Measurements from ENCODE around the gene CAPN15.

The CAPN15 gene

DNA sequence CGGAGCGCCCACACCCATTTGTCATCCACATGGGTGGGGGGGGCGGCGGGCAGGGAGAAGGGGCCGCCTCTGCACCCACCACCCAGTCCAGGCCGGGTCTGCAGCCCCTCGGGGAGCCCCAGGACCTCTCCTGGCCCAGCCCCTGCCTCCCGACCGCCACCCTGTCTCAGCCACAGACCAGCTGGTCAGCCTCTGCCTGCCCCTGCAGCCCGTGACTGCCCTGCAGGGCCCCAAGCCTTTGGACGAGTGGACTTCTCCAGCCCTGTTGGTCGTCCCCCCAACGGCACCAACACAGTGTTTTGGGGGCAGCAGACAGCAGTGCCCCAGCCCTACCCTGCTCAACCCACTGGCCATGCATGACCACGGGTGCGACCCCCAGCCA lies 33.9 kb downstream of the CAPN15 start:
- no peak for DNase-seq (ENCODE audit: low read depth)

DNA sequence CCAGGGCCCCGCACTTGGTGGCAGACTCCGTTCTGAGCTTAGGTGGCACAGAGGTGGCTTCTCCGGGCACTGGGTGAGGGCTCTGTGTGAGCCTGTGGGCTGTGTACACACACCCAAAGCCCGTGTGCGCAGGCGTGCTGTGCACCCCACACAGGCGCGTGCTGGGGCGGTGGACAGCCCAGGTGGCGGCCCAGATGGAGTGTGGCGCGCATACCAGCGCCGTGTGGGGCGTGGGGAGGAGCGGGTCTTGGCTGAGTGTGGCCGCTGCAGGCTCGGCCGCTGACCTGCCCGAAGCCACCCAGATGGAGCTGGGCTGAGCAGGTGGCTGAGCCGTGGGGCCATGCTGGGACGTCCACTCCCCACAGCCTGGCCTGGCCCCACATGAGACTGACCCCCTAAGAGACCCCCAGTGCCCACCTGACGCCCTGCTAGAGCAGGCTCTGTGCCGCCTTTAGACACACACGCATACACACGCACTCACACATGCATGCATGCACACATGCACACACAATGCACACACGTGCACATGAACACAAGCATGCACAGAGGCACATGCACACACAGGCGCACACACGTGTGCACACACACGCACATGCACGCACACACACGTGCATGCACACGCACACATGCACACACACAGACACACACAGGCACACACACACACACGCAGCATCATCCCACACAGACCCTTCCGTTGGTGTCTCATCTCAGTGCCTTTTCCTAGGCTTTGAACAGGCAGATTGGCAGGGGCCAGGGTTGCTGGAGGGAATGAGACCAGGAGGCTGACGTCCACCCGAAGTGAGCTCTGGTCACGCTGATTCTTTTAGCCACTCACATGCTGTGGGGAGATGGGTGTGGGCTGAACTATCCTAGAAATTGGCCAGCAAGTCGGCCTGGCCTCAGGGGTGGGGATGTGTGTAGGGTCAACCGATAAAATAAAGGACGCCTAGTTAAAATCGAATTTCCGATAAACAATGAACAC lies 34.7 kb downstream of the CAPN15 start:
- no peak for DNase-seq (ENCODE audit: low read depth)

DNA sequence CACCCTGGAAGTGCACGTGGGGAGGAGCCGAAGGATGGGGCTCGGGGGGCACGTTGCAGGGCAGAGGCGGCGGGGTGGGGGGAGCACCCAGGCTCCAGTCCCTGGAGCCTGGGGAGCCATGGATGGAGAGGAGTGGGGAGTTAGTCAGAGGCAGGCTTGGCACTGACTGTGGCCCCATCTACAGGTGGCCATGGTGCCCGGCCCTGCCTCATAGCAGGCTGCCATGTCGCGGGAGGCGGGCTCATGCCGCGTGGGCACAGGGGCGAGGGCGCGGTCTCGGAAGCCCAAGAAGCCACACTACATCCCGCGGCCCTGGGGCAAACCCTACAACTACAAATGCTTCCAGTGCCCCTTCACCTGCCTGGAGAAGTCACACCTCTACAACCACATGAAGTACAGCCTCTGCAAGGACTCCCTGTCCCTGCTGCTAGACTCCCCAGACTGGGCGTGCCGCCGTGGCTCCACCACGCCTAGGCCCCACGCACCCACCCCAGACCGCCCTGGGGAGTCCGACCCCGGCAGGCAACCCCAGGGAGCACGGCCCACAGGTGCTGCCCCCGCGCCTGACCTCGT lies 35.6 kb downstream of the CAPN15 start:
- DNase-seq (ENCODE audit: low read depth): no peak

- no peak for DNase-seq (ENCODE audit: low read depth)
Measured at GRCh38 chr16:564690-565418, 37.3 kb downstream of the CAPN15 start.

DNA sequence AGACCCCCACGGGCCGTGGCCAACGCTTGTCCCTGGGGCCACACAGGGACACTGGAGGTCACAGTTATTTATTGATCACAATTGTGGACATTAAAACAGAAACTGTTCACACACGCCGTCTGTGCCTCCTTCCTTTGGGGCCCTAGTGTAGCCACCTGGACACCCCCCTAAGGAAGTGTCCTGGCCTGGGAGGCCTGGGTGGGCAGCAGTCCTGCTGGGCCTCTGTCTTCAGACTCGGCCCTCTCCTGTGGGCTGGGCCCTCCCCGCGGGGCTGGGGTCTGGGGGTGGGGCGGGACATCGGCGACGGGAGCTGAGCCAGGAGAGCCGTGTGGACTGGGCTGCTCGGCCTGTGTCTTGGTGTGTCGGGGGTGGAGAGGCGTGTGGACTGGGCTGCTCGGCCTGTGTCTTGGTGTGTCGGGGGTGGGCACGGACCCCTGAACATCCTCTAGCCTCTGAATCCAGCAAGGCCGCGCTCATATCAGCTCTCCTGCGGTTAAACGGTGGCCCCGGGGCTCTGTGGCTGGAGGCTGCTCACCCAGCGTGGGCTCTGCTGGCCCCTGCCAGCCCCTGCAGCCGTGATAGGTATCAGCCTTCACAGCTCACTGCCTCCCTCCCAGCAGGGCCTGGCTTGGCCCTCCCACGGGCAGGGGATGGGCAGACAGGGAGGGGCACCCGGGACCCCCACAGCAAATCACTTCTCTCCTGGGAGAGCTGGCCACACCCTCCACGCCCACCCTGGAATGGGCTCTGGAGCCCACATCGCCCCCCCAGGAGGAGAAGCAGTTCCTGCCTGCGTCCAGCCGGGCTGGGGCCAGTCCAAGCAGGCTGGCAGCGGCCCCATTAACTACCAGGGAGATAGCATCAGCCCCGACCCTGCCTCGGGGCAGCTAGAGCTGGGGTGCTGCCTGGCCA lies 38.2 kb downstream of the CAPN15 start:
- no peak for DNase-seq (ENCODE audit: low read depth)

- DNase-seq (ENCODE audit: low read depth): peak; percentile 44
Measured at GRCh38 chr16:566475-567372, 39.2 kb downstream of the CAPN15 start, which contains the start of gene NHLRC4. NHLRC4 (plus strand) TSS chr16:567005; CDS start chr16:568048, 1,043 bp downstream.

DNA sequence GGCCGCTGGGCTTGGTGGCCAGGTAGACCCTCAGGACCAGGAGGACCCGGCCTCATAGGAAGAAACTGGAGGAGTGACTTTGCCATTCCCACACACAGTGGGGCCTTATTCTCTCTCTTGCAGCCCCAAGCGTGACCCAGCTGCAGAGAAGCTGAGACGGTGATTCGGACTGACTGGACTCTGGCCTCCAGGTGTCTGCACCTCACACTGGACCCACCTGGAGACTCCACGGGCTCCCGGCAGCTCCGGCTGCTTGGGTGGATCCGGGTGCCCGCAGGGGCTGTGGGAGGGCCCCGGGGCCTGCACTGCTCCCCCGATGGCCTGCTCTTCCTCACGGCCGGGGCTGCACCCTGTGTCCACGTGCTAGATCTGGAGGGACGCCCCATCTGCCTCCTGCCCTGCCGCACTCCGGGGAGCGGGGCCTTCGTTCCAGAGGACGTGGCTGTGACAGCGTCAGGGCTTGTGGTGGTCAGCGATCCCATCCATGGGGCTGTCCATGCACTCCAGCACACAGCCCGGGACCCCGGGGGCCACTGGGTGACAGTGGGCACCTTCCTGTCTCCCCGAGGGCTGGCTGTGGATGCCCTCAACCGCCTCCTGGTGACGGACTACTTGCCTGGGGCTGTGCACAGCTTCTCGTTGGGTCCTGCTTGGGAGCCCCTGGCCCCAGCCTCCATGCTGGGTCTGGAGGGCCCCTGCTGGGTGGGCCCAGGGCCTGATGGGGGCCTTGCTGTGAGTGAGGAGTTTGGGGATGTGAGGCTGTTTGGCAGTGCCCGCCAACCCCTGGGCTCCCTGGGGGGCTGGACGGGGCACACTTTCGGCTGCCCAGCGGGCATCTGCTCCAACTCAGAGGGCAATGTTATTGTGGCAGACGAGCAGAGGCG lies 40.1 kb downstream of the CAPN15 start:
- no peak for DNase-seq (ENCODE audit: low read depth)

GRCh38 chr16:568401-569258 lies 41.1 kb downstream of the CAPN15 start:
- no peak for DNase-seq (ENCODE audit: low read depth)

DNA sequence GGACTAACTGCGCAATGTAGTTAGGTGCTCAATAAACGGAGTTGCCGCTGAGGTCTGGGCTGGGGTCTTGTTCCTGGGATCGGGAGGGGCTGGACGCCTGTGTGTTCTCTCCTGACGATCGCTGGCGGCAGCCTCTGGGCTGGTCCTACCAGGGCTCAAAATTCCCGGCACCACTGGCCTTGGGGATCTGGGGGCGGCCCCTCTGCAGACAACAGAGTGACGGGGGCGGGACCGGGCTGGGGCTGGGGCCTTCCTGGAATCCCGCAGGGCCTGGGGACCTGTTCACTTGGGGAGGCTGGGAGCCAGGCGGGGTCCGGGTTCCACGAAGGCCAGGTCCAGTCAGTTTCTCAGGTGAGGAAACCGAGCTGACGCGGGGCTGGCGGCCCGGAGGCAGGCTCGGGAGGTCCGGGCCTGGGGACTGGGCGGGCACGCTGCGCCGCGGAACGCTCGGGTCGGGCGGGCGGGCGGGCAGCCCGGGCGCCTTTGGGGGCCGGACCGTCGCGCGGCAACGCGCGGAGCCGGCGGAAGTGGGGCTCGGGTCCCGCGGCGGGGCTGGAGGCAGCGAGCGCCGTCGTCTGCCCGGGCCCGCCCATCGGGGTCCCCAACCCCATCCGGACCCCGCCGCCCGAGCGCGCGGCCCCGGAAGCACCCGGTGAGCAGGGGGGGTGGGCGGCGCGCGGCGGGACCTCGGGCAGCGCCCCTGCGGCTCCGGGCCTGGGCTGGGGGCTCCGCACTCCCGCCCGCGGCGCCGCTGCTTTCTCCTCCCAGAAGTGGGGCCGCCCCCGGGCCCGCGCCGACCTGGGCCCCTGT lies 42.1 kb downstream of the CAPN15 start, which contains the start of gene PIGQ:
TSS of gene PIGQ (plus strand) at position 524 of the 810 bp plus-strand sequence. CDS start 4,107 bp downstream, outside the sequence.
- DNase-seq (ENCODE audit: low read depth): peak; percentile 59

GRCh38 chr16:572865-573650 lies 45.5 kb downstream of the CAPN15 start:
- DNase-seq (ENCODE audit: low read depth): no peak

GRCh38 chr16:574021-574760 lies 46.7 kb downstream of the CAPN15 start:
- no peak for DNase-seq (ENCODE audit: low read depth)

- DNase-seq (ENCODE audit: low read depth): no peak
Measured at GRCh38 chr16:575354-576196, 48.1 kb downstream of the CAPN15 start.

- no peak for DNase-seq (ENCODE audit: low read depth)
Measured at GRCh38 chr16:576197-576822, 48.8 kb downstream of the CAPN15 start.

- DNase-seq (ENCODE audit: low read depth): no peak
Measured at GRCh38 chr16:576823-577201, 49.3 kb downstream of the CAPN15 start.

DNA sequence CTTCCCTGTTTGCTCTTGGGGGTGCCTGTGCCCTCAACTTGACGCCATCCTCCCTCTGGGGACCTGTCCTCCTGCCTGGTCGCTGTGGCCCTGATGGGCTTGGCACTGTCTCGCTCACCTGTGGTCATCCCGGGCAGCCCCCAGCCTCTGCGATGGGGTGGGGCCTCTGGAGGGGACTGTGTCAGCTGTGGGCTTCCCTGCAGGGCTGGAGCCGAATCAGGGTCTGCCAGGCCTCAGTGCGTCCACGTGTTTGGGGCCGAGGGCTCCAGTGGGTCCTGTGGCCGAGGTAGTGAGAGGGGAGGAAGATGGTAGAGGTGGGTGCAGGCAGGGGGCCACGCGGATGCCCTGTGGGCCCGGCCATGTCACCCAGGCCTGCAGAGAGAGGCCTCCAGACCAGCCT lies 50.3 kb downstream of the CAPN15 start:
- DNase-seq (ENCODE audit: low read depth): no peak
